Right atrium auricular region (tissue), 2 donors: Measurements from ENCODE around the gene FHAD1. TPM values are rescaled to one million over a fixed set of nuclear protein-coding genes. Genes with fewer than 3 reads are reported as not detected.

Source experiments
- DNase-seq: peaks from one replicate; pipeline ENCODE4 v3.0.0-alpha.2; 2019; ENCODE audit warnings: low spot score
- H3K27ac ChIP-seq, 2 donors: fragments of 200-600 bp; sonication (generic); 1 replicate in 1 of 2; 2 replicates in 1 of 2; pipeline ENCODE4 v1.5.1; 2016 to 2019
- H3K27me3 ChIP-seq, 2 donors: fragments of 200-600 bp; sonication (generic); one replicate each; pipeline versions ENCODE4 v1.5.1 to v1.6.0; 2017 to 2019
- H3K36me3 ChIP-seq: fragments of 200-600 bp; sonication (generic); one replicate; pipeline ENCODE4 v1.5.1; 2016
- H3K4me1 ChIP-seq, 2 donors: fragments of 200-600 bp; sonication (generic); one replicate each; pipeline versions ENCODE4 v1.5.1 to v1.6.0; 2017 to 2019
- H3K4me3 ChIP-seq, 2 donors: fragments of 200-600 bp; sonication (generic); 1 replicate in 1 of 2; 2 replicates in 1 of 2; pipeline ENCODE4 v1.5.1; 2017 to 2019; ENCODE audit warnings: mild to moderate bottlenecking in 1 of 2, moderate library complexity in 1 of 2
- H3K9me3 ChIP-seq, 2 donors: fragments of 200-600 bp; sonication (generic); one replicate each; pipeline ENCODE4 v1.5.1; 2019
- CTCF ChIP-seq, 2 donors: fragments of 200-600 bp; sonication (generic); IDR thresholded peaks; one replicate each; pipeline ENCODE4 v1.5.1; 2019; ENCODE audit warnings: antibody characterized with exemption in 2 of 2
- total RNA-seq, 2 donors: library from RNA; depleted of rRNA; stranded (reverse); fragments of >200 nt; gene quantifications; one replicate each; pipeline ENCODE4 v1.1.0, GENCODE V29; 2016

The FHAD1 gene
- total RNA-seq, 2 donors from 2014 or later = not detected

- peaks cover 0 to 4% of the 10 kb centered on the region in 2 donors for H3K4me1 ChIP-seq
- TF ChIP-seq CTCF (IDR thresholded peaks at IDR 0.05) = no peak
- no peak overlapping the region for H3K27ac ChIP-seq
- peaks cover 0 to 4% of the 10 kb centered on the region in 2 donors for H3K9me3 ChIP-seq
- H3K27me3 ChIP-seq = no peaks in the 10 kb centered on the region
- H3K4me3 ChIP-seq = no peak overlapping the region
- no peaks in the 10 kb centered on the region for H3K36me3 ChIP-seq
- no peak for DNase-seq
Observed at GRCh38 chr1:15321601-15322000, 74.6 kb downstream of the FHAD1 start.

GRCh38 chr1:15322648-15323350, 75.8 kb downstream of the FHAD1 start:
- Histone ChIP-seq H3K27me3 (no peaks in the 10 kb centered on the region), H3K4me1 (peaks cover 0 to 4% of the 10 kb centered on the region in 2 donors), H3K27ac (no peak overlapping the region), H3K9me3 (peaks cover 0 to 4% of the 10 kb centered on the region in 2 donors), H3K4me3 (no peak overlapping the region), H3K36me3 (no peaks in the 10 kb centered on the region)
- DNase-seq = no peak
- TF ChIP-seq CTCF (IDR thresholded peaks at IDR 0.05) = no peak

DNA sequence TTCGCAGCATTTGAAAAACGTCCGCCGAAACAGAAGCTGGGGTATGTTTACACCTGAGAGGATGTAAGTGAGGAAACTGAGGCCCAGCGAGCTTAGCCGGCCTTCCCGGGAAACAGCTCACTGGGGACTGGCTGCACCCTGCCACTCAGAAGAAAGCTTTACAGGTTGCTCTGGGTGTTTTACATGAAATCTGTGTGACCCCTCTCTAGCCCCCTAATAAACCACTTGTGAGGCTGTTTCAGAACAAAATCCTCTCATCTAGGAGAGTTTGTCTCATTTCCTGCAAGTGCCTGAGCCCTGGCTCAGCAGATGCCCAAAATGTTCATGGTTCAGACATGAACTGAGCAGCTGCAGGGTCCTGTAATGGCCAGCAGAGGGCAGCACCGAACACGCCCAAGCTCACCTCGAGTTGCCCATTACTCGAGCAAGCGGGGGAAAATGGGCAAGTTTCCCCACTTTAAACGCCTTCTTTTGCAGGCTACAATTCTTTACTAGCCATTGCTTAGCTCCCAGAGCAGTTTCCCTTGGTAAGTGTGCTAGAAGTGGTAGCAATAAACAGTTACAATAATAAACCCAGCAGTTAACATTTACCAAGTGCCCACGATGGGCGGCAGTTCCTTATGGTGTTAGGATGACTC, 76.4 kb downstream of the FHAD1 start:
- Histone ChIP-seq H3K36me3 (no peaks in the 10 kb centered on the region), H3K4me3 (no peak overlapping the region), H3K27me3 (no peaks in the 10 kb centered on the region), H3K4me1 (peaks cover 0 to 9% of the 10 kb centered on the region in 2 donors), H3K9me3 (peaks cover 0 to 4% of the 10 kb centered on the region in 2 donors), H3K27ac (no peak overlapping the region)
- peak; percentile 79 for DNase-seq
- TF ChIP-seq CTCF (IDR thresholded peaks at IDR 0.05) = peak; percentile 98 to 99

GRCh38 chr1:15323989-15324868, 77.2 kb downstream of the FHAD1 start:
- no peaks in the 10 kb centered on the region for H3K36me3 ChIP-seq
- H3K4me3 ChIP-seq = no peak overlapping the region
- no peak overlapping the region for H3K27ac ChIP-seq
- no peaks in the 10 kb centered on the region for H3K27me3 ChIP-seq
- H3K9me3 ChIP-seq = peaks cover 0 to 4% of the 10 kb centered on the region in 2 donors
- TF ChIP-seq CTCF (IDR thresholded peaks at IDR 0.05) = no peak
- H3K4me1 ChIP-seq = peaks cover 0 to 17% of the 10 kb centered on the region in 2 donors
- no peak for DNase-seq

GRCh38 chr1:15324869-15325335, 77.9 kb downstream of the FHAD1 start:
- Histone ChIP-seq H3K4me1 (peaks cover 0 to 23% of the 10 kb centered on the region in 2 donors), H3K4me3 (no peak overlapping the region), H3K27ac (no peak overlapping the region), H3K27me3 (no peaks in the 10 kb centered on the region), H3K9me3 (peaks cover 0 to 4% of the 10 kb centered on the region in 2 donors), H3K36me3 (no peaks in the 10 kb centered on the region)
- DNase-seq = no peak
- no peak for TF ChIP-seq CTCF (IDR thresholded peaks at IDR 0.05)
